ENCODE measurements around the gene PARP2.

DNA sequence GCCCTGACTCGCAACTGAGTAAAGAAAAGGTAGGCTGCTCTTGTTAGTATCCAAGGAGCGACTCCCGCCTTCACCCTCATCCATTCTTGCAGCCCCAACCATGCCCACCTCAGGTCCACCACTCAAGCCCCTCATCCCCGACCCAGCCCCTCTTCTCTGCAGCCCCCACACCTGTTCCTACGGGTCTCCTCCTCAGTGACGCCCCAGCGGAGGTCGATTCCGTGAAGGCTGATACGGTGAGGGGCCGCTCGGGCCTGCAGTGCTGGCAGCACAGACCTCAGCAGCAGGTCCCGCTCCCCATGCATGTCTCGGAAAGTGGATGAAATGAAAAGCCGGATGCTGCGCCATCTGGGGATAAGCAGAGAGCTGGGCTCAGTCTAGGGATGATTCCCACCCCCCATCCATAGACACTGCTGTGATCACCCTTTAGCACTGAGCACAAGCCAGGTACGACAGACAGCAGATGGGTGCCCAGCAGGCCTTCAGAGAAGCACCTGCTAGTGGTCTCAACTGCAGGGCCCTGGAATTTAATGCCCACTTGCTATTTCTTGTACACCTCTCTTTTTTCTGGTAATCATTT lies 42.9 kb downstream of the PARP2 start:
- TF ChIP-seq, protein P1, sequence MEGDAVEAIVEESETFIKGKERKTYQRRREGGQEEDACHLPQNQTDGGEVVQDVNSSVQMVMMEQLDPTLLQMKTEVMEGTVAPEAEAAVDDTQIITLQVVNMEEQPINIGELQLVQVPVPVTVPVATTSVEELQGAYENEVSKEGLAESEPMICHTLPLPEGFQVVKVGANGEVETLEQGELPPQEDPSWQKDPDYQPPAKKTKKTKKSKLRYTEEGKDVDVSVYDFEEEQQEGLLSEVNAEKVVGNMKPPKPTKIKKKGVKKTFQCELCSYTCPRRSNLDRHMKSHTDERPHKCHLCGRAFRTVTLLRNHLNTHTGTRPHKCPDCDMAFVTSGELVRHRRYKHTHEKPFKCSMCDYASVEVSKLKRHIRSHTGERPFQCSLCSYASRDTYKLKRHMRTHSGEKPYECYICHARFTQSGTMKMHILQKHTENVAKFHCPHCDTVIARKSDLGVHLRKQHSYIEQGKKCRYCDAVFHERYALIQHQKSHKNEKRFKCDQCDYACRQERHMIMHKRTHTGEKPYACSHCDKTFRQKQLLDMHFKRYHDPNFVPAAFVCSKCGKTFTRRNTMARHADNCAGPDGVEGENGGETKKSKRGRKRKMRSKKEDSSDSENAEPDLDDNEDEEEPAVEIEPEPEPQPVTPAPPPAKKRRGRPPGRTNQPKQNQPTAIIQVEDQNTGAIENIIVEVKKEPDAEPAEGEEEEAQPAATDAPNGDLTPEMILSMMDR (IDR thresholded peaks at IDR 0.05 in 8 of 11, conservative IDR thresholded peaks at IDR 0.05 in 3 of 11): no peak
- TF ChIP-seq POLR2A (IDR thresholded peaks at IDR 0.05): no peak
- TF ChIP-seq POLR2AphosphoS5 (IDR thresholded peaks at IDR 0.05): peak in 1 of 3 donors; percentile 15

Measured in spleen (tissue), 7 donors.